Left kidney (tissue), 2 donors: Measurements from ENCODE around the gene ROBO2. TPM values are rescaled to one million over a fixed set of nuclear protein-coding genes. Genes with fewer than 3 reads are reported as not detected.

Experiments used
- DNase-seq: peaks from one replicate; pipeline ENCODE4 v3.0.0-alpha.2; 2013
- polyA plus RNA-seq: library from polyadenylated mRNA; unstranded; fragments of 120-200 nt; gene quantifications from one replicate; pipeline ENCODE4 v1.2.1, GENCODE V29; 2013; ENCODE audit not compliant: insufficient read length

ROBO2 gene
- polyA plus RNA-seq, 1 donor = 106 TPM

DNA sequence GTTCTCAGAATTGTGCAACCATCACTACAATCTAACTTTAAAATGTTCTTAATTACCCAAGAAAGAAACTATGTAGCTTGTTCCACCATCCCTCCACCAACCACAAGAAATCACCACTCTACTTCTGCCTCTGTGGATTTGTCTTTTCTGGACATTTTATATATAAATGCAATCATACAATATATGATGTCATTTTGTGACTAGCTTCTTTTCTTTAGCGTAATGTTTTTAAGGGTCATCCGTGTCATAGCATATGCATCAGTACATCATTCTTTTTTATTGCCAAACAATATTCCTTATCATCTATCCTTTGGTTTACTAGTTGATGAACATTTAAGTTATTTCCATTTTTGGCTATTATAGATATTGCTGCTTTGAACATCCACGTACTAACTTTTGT, 5.8 kb downstream of the ROBO2 start:
- DNase-seq = no peak

DNA sequence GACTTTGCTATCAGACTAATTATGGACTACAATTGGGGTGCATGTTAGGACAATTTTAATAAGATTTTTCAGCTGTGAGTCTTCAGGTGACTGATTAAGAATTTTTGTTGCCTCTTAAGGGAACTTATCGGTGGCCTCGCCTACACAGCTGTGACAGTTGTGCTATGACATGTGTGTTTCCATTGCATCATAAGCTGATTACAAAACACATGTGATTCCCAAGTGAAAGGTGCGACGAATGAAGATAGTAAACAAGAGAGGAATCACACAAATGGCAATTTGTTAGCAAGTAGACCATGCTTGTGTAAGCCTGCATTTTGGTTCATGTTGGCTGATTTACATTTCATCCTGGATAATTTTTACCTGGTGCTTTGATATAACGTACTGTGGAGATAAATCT, 8.3 kb downstream of the ROBO2 start:
- no peak for DNase-seq

DNA sequence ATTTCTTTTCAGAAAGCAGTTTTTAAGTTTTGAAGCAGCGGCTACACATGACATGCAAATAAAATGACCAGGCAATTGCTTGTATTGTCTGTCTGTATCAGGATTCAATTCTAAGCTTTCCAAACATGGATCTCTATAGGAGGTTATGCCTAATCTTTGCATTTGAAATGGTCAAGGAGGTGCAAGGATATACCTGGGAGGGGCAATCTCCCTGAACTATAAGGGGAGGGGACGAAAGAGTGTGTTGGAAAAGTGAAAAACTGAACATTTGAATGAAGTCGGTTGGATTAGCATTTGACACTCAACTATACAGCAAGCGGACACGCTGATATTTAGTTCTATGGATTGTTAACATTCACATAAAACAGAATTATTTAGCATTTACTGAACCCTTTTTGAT, 11.7 kb downstream of the ROBO2 start:
- no peak for DNase-seq

DNA sequence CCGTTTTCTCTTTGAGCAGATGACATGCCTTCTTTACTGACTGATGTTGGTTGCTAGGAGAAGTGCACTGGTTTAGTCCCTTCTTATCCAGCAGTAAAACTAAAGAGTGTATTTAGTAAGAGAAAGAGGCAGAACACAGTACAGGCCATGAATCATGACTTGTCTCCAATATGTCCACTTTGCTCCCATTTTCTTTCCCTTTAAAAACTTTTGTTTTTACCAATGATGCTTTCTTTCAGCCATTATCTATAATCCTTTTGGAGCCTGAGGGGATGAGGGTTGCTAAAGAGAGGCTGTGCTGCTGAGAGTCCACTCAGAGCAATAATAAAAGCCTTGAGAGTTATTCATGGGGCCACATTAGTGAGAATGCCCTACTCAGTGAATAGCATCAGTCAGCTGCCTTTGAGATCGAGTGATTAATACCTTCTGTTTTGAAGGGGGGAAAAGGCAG, 12.2 kb downstream of the ROBO2 start:
- no peak for DNase-seq

DNA sequence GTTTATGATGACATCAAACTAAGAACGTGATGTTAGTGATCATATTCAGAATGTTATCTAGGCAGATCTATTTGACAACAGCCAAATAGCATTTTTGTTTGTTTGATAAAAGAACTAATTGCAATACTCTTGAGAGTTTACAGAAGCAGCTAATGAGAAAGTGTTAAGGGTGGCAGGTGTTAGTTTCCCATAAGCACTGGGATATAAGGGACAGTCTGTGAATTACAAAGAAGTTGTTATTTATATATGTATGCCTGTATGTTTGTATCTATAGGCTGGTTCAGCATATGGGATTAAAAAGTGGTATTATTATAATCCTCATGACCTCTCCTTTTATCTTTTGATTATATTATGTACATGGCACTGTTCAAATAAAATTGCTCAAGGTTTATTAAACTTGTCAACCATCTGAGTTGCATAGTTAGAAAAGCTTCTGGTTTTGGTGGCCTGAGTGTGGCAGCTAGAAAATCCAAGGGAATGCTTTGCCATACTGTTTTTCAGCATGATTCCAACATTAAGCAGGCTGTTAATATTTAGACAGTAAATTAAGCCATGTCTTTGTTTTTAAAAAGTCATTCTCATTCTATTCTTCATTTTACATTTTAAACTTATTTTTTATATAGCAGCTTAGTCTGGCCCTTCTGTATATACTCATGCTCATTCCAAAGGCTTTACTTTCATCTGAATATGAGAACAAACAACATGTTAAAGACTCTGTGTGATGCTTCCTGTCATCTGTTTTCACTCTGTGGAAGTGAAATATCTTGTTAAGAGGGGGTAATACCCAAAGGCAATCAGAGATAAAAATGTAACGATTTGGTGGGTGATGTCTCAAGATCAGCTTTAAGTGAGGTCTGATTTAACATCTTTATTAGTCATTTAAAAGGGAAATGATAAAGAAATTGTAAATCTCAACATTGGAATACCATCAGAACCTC, 13.1 kb downstream of the ROBO2 start:
- no peak for DNase-seq

DNA sequence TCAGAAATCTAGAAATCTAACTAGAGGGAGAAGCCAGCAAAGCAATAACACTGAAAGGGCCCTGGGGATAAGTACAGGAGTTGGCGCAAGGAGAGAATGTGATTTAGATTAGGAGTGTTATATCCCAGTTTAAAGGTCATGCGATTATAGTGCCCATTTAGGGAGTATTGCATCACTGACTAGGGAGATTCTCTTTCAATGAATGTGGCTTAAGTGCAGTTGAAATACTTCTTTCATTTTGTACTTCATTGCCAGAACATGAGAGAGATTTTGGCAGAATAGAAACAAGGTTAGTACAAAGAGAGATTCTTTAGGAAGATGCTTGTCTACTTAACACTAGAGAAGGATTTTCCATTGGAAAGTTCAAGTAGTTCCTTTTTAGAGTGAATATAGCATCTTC, 13.9 kb downstream of the ROBO2 start:
- no peak for DNase-seq

DNA sequence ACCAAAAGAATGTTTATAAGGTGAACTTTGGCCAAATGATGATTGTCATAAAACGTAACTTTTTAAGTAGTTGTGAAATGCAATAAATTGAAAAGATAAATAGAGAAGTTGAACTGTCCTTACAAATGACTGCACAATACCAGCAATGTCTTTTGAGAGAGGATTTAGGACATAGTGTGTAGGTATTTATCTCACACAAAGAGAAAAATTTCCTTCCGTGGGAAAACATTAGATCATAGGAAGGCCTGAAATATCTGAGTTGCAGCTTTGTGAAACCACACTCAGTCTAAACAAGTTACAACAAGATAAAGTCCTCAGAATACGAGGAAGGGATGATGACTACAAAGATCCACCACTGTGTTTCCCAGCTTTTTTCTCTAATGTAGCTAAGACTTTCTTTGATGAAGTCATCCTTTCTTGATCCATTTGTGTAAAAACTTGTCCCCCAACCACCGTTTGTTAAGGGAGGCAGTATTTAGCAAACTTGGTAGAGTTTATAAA, 16.0 kb downstream of the ROBO2 start:
- DNase-seq = no peak

DNA sequence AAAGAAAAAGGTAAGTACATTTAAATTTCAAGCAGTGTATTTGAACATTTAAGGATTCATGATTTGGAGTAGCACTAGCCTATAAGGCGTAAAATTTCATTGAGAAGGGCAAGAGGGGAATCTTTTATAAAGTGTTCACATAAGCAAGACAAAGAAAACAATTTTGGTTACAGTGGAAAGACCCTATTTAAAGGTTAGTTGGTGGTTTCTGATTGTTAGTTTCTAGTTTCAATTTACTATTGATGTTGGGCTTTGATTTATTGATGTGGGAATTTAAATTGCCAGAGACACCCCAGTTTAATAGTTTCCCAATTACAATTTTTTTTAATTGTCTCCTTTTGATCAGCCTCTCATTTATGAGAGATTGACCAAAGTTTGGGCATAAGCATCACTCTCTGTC, 19.5 kb downstream of the ROBO2 start:
- no peak for DNase-seq

DNA sequence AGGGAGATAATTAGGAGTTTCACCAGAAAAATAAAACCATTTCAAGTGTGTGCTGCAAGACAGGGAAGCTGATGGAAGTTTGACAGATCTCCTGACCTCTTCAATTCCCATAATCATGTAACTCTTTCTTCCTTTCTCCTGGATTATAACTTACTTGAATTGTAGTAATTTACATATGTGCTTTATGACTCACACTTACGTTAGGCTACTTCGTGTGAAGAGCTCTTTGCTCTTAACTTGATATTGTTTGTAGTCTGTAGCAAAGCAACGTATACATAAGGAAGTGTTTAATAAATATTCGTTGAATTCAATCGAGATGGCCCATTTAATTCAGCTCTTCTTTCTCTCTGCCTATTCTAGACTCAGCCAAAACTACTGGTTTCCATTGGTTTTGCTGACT, 23.5 kb downstream of the ROBO2 start:
- no peak for DNase-seq

DNA sequence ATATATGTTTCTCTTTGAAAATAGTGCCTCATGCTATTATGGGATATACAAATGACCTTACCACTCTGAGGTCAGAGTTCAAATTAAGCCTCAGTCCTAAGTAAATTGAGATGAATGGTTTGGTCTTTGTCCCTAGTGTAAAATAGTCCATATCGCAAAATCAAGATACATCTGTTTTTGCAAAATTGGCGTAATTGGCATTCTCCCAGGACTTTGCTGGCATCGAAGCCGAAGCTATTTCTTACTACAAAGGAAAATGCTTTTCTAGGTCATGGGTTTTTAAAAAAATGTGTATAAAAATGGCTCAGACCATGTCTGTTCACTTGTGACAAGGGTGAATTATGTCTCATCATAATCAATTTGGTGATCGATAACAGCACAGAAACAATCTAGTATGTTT, 25.9 kb downstream of the ROBO2 start:
- DNase-seq = no peak

DNA sequence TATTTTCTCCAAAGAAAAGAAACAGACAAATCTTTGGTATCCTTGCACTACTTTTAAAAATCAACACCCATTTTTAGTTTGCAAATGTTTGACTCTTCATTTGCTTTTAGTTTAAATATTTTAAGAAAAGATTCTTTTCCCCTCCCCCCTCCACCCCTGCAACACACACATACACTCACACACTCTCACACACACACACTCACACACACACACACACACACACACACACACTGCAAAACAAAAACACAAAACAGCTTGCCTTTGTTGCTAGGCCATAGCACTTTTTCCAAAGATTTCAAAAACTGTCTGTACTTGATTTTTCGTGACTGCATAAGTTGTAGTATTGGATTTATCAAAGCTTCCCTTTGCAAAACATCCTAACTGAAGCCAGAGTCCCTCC, 26.9 kb downstream of the ROBO2 start:
- no peak for DNase-seq

DNA sequence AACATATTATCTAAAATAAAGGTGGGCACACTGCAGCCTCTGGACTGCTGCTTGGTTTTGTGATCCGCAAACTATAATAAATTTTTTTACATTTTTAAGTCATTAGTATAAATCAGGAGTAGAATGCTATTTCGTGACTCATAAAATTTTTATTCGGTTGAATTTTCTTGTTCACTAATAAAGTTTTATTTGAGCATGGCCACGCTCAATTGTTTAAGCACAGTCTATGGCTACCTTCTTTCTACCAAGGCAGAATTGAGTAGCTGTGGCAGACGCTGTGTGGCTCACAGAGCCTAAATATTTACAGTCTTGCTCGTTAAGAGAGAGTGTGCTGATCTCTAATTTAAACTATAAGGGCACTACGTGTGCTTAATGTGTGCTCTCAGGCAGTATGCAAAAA, 28.9 kb downstream of the ROBO2 start:
- DNase-seq = no peak

DNA sequence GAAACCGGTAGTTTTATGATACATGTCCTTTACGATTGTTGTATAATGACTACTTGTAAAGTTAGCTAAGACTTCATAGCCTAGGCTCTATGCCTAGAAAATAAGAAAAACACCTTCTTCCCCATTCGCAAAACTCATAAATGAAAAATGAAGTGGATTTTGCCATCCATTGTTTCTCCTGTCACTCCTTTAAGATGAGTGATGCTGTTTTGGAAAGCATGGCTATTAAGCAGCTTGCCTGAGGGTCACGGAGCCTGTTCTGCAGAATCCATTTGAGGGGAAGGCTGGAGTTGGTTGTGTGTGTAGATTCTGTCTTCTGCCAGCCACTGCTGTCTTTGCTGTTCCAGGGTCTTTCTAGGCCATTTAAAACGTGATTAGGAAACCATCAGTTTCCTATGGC, 31.5 kb downstream of the ROBO2 start:
- DNase-seq = no peak

DNA sequence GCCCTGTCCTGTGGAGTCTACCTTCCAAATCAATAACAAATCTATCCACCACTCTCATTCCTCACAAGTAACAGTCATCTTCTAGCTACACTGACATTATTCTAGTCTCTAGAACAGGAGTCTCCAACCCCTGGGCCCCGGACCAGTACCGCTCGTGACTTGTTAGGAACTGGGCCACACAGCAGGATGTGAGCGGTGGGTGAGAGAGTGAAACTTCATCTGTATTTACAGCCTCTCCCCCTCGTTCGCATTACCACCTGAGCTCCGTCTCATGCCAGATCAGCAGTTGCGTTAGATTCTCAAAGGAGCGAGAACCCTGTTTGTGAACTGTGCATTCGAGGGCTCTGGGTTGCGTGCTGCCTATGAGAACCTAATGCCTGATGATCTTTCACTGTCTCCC, 31.9 kb downstream of the ROBO2 start:
- DNase-seq = peak; percentile 20

DNA sequence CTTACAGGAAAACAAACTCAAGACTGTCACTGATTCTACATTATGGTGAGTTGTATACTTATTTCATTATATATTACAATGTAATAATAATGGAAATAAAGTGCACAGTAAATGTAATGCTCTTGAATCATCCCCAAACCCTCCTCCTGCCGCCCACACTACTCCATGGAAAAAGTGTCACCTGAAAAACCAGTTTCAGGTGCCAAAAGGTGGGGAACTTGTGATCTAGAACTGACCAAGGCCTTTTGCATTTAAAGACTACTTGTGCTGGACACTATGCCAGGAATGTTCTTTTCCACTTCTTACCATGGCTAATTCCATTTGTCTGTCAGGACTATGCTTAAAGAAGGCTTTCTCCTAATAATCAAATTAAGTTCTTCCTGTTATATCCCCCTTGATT, 32.3 kb downstream of the ROBO2 start:
- no peak for DNase-seq

DNA sequence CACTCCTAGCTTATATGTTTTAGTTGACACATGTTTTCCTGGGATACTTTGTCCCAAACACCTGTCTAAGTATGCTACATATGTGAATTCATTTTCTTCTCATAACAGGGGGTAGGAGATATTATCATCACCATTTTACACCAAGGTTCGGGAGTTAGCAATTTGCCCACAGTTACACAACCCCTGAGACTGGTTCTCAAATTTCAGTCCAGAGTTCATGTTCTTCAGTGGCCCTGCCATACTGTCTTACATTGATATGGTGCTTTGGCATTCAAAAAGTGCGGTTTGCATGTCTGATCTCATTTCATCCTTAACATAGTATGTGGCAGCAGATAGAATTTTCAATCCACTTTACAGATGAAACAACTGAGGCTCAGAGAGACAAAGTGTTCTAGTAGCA, 38.4 kb downstream of the ROBO2 start:
- no peak for DNase-seq

DNA sequence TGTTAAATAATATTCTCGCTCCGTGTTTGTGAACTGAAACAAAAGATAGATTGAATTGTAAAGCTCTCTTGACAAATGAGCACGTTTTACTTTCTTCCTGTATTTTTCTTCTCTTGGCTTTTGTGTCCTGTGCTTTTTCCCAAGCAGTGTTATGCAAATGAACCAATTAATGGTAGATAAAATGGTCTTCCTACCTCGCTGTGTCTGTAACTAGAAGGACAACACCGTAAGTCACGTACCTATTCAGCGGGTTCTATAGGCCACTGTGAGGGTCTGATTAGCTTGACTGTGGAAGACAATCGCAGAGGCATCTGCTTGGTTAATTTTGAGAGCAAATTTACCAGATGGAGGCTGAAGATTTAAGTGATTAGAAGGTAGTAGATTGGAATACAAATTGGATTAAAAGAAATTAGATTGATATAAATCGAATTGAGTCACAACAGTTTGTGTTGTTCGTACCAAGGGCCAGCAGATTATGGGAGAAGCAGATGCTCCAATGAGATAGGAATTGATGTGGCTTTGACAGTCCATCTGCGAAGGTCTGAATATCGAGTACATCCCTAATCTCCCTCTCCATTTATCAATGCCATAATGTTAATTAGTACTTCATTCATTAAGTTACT, 40.2 kb downstream of the ROBO2 start:
- DNase-seq = no peak

DNA sequence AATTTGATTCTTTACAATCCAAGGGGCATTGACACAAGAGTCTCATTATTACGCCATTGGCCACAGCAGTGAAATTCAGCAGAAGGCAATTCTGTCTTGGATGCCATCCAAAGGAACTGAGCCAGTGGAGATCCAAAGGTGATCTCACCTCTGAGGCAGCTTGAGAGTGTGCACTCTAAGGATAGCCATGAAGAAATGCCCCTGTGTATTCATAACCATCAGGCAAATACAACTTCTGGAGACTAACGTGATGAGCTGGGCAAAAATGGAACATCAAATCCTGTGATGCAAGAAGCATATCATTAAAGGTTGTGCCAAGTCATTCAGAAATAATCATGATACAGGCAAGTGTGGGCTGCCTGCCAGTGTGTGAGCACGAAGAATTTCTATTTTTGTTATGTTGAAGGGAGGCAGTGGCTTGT, 41.4 kb downstream of the ROBO2 start:
- peak; percentile 18 for DNase-seq

DNA sequence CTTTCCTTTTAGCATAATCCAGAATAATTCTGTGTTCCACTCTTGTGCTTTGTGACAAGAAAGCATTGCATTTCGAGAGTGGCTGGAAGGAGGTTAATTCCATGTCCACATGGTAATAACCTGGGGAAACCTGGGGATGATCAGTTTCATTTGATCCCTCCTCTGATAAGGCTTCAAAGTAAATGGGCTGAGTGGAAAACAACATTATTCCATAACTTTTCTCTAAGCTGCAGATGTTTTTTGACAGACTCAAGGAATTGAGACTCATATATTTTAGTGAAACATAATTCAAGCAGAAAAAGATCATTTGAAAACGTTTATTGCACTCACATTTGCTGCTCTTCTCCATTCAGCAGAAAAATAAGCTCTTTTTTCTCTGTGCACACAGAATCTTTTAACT, 44.6 kb downstream of the ROBO2 start:
- DNase-seq = no peak

DNA sequence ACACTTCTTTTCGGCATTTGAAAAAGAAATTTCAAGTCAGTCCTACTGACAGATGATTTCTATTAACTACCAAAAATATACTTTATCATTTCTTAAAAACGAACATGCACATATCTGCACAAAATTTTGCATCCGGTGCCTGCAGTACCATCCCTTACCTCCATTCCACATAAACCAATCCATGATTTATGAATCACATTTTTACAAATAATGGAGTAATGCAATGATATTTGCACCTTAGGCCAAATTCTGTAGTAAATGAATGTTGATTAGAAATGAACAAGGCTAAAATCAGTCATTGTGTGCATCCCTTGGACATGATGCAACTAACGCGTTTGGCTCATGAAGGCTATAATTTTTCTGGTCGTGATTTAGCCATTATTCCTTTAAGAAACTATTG, 46.5 kb downstream of the ROBO2 start:
- no peak for DNase-seq

DNA sequence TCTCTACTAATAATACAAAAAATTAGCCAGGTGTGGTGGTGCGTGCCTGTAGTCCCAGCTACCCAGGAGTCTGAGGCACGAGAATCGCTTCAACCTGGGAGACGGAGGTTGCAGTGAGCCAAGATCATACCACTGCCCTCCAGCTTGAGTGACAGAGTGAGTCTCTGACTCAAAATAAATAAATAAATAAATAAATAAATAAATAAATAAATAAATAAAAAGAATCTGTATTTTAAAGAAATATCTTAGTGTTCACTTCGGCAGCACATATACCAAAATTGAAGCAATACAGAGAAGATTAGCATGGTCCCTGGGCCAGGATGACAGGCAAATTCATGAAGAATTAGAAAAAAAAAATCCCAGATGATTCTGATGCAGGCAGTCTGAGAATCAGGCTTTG, 51.9 kb downstream of the ROBO2 start:
- no peak for DNase-seq

DNA sequence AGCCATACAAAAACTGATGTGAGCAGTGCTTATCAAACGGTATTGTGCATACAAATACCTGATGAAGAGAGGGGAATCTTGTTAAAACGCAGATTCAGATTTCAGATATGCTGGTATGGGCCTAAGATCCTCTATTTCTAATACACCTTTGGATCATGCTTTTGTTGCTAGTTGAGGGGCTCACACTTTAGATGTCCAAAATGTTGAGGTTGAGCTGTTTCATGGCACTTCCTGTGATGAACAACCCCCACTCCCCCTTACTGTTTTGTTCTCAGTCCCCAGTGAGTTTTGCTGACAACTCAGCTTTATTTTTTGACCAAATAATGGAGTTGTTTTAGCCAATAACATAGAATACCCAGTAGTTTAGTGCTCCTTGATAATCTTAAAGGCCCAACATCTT, 53.2 kb downstream of the ROBO2 start:
- no peak for DNase-seq

DNA sequence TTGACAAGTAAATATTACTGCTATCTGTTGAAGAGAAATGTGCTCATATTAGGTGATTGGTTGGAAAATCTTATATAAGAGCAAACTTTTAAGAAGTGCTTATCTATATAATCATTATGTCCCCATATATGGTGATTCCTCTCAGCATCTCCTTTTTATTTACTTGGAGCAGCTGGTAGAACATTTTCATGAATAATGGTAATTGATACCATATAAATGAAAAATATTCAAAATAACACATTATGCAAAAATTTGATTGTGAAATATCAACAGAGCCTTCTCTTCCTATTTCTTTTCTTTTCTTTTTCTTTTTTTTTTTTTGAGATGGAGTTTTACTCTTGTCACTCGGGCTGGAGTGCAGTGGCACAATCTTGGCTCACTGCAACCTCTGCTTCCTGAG, 56.2 kb downstream of the ROBO2 start:
- DNase-seq = no peak
